GM21528 (cell line): ENCODE results near the gene CCM2.
"Not testable (repeated sequence)": the region's sequence is repeated elsewhere in the genome, so short reads cannot be mapped to it uniquely, and the experiment has no call there.

Source experiments
- ATAC-seq: cut with Tn5 transposase; IDR thresholded peaks from one replicate; pipeline ENCODE4 v1.9.1; 2021; ENCODE audit warnings: mild to moderate bottlenecking, moderate library complexity; ENCODE audit not compliant: unreplicated experiment, low FRiP score

Gene CCM2

DNA sequence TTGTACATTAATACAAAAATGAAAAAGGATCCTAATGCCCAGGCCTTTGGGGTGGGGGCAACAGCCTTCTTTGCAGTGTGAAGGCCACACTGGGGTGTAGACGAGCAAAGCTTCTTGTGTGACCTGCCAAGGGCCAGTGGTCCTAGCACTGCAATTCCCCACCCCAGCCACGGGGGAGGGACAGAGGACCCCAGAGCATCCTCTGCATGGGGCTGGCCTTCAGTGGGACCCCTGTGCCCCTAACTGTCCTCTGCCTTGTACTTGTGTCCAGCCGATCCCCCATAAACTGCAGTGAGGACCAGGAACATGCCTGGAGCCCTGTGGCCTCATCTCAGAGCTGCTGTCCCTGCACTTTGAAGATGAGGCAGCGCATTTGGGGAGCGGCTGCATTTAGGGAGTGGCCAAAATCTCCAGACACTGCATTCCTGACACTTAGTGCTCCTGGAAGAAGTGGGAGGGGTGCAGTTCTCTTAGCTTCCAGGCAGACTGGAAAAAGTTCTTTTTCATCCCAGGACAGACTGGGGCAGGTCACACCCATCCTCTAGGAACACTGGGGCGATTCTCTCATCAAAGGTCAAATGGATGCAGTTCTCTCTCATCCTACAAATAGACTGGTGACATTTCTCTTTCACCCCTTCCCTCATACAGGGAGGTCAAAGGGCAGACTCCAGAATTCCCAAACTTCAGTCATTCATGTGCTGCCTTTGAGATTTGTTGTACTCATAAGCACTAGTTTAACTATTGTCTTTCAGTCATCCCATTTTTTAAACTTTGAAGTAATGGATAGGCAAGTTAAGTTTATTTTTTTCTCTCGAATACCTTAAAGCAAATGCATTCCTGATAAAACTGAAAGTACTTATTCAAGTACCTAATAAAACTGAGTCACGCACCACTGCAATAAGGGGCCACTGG, 20.3 kb upstream of the CCM2 start:
- peak; percentile 15 for ATAC-seq

DNA sequence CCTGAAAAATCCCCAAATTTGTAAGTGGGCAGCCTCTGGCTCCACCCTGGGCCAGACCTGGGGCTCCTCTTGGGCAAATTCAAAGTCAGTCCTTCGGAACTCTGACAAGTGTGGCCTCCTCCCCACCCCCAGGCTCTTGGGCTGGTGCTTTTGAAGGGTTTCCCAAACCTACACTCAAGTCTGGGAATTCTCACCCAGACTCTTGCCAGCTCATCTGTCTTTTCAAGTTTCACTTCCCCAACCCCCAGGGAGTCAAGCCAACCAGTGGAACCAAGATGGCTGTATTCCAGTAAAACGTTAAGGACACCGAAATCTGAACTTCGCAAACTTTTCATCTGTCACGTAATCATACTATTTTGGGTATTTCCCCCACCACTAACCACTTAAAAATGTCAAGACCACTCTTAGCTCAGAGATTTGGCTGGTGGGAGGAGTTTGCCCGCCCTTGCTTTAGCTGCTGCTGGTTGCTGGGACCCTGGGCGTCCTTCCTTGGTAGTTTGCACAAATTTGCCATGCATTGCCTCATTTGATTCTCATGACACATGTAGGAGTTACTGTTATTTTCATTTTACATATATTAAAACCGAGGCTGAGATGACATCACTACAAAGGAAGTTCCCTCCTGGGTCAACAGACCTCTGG, 19.5 kb upstream of the CCM2 start:
- ATAC-seq: peak; percentile 42

DNA sequence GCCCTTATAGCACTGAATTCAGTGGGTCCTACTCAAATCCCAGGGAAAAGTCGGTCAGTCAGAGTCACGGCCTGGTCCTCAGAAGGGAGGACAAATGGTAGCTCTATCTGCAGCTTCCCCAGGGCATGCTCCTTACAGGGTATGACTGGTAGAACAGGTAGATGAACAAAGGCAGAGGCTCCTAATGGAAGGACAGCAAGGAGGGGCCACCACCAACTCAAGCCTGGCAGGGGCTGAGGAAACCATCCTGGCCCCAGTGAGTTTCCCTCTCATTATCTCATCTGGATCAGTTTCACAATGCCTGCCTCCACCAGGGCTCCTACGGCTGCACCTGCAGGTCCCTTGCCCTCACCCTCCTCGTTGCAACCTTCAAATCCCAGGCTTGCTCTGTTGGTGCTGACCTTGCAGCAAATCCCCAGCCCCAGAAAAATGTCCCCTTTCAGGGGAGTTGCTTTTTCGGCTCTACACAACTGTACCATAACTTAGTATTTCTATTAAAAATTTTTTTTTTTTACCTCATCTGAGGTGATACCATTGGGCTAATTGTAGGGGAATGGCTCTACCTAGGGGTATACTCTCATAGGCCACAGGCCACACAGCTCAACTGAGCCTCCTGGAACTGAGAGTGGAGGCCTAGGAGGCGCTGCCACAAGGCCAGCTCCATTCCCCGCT, 18.8 kb upstream of the CCM2 start:
- ATAC-seq: peak; percentile 1

DNA sequence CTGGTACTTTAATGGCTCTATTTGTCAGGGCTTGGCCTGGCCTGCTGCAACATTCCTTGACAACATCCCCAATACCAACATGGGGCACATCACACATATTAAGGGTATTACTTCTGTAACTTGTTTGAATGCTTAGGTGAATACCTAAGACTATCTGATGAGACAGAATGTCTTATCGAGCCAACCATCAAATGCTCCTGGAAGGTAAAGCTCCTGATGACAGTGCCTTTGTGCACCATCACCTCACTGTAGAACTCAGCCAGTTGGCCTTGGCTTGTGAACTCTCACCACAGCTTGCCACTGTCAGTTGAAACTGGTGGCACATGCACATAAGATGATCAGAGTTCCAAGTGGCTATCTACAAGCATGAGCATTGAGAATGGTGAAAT, 17.5 kb upstream of the CCM2 start:
- no peak for ATAC-seq

DNA sequence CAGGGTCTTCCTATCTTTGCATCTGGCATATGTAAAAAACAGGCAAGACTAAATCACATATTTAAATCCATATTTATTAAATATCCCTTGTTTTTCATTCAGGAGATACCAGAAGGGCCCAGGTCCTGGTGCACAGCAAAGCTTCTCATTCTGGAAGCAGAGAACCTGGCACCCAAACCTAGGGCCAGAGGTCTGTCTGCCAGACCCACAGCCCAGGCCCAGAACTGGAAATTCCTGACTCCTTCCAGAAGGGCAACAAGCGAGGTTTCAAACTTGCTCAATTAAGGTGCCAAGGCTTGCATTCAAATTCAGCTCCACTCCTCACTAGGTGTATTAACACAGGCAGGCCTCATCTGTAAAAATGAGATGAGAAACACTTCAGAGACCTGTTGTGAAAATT, 17.0 kb upstream of the CCM2 start:
- ATAC-seq: no peak

DNA sequence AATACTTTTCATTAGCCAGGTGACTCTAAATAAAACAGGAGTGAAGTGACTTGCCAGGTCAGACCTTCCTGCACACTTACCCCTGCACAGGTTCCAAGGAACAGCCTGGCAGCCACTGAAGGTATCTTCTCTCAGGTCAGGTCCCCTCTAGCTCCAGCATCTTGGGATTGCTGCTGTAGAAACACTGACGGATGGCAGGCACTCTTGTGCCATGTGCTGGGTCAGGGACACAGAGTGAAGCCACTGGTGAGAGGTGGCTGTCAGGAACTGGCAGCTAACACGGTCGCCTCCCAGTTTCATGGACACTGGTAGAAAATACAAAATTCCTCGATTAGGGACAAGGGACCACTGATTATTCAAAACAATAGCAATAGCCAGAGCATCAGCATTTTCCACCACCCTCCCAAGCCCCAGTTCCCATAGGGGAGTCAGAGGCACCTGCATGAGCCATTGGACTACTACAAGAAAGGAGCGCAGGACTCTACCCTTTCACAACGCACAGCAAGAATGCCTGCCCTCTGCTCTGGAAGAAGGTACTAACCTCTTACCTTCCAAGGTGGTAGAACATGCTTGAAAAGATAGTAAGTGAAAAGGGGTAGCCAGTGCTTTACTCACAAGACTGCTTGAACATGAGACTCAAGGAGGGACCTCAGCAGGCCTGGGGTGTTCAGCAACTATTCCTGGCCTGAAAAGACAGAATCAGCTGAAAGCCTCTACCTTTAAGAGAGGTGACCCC, 16.1 kb upstream of the CCM2 start:
- no peak for ATAC-seq

DNA sequence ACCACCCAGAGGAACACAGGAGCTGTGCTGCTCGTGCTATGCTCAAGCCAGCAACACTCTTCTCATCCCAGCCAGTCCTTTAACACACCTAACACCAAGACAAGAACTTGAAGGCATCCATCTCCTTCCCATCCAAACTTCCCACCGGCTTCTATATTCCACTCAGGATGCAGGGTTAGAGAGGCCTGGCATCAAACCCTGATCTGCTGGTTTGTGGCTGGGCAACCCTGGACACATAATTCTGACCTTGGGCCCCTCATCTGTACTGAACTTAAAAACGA, 15.6 kb upstream of the CCM2 start:
- ATAC-seq: no peak

DNA sequence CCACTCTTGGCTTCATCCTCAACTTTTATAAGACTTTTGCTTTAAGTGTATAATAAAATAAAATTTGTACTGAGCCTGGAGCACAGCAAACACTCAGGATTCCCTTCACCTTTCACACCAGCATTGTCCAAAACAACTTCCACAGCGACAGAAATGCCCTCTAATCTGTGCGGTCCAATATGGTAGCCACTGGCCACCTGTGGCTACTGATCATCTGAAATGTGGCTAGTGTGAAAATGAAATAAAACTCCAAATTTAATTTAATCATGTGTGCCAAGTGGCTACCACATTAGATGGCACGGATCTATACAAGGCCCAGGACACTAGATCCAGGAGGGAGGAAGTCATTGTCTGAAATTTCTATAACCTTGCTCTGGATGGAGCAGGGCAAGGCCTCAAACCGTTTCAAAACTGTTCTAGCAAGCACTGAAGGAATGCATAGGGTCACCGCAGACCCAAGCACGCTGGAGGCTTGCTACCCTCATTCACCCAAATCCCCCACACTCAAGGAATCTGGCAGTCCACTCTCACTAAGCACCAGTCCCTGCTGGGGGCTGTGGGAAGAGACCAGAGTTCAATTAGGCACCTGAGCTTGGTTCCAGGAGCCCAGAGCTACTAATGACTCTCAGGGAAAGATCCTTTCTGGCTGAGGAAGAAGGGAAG, 14.8 kb upstream of the CCM2 start:
- ATAC-seq: no peak

DNA sequence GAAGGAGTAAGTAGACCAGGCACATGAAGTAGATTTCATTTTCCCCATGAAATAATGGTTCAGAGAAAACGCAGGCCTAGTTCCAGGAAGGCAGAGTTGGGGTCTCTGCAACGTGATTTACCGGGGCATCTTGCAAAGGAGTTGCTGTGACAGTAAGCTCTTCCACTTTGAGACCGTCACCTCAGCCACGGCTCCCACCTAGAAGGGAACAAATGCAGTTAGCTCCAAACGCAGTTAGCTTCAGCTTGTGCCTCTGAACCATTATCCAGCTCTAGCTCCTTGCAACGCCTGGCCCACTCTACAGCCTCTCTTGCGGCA, 14.1 kb upstream of the CCM2 start:
- ATAC-seq: no peak

DNA sequence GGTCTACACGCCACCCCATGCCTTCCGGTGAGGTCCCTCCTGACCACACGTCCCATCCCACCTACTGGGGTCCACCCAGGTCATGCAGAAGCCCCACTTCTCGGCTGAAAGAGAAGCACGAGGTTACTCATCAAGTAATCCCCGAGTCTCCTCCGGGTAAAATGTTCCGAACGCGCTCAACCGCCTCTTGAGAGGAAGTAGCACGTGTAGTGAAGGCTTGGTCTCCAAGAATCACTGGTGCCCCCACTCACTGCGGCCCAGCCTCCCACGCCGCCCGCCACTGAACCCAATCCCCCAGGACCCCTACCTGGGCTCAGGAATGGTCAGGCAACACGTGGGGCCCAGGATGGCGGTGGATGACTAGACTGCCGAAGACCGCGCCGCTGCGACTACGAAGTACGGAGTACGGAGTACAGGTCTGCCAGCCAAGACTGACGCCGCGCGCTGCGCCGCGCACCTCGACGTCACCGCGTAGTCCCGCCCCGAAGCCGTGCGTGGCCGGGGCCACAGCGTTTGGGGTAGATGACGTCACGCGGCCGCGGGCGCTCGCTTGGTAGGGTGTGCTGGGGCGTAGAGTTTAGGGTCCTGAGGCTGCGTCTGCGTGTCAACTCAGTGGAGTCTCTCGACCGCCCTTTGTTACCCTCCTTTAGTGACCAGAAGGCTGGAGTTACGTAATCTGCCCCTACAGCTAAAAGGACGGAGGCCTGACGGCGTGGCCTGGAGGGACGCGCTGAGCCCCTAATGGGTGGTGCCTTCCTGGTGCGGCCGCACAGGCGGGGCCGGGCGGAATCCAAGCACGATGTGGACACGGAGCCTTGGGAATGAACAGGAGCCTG, 13.6 kb upstream of the CCM2 start:
- ATAC-seq: peak; percentile 92

DNA sequence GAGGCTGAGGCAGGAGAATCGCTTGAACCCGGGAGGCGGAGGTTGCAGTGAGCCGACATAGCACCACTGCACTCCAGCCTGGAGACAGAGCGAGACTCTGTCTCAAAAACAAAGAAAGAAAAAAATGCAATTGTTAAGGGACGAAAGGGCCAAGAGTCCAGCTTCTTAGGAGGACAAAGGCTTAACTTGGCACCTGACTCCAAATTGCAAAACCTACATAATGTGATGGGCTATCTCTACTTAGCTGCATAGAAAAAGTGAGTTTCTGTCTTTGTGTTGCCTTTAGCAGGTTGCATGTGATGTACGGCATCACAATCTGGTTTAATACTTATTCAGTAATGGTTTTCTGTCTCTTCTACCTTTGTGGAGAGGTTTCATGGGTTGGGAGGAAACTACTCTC, 12.5 kb upstream of the CCM2 start:
- ATAC-seq: no peak

DNA sequence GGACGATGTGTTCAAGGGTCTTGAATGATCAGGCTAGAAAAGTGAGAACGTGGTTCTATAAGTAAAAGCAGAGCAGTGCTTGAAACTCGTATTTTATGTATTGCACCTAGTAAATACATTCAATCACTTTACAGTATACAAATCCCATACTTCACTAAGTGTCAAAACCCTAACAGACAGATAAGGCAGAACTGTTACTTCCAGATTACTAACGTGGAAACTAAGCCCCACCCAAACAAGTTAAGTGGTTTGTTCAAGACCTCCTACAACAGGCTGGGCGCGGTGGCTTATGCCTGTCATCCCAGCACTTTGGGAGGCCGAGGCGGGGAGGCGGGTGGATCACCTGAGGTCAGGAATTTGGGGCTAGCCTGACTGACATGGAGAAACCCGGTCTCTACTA, 12.0 kb upstream of the CCM2 start:
- ATAC-seq: no peak

DNA sequence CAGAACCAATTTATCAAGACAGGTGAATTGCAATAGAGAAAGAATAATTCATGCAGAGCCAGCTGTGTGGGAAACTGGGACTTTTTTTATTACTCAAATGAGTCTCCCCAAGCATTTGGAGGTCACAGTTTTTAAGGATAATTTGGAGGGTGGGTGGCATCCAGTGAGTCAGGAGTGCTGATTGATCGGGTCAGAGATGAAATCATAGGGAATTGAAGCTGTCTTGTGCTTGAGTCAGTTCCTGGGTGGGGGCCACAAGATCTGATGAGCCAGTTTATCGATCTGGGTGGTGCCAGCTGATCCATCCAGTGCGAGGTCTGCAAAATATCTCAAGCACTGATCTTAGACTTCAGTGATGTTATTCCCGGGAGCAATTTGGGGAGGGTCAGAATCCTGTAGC, 11.3 kb upstream of the CCM2 start:
- no peak for ATAC-seq

DNA sequence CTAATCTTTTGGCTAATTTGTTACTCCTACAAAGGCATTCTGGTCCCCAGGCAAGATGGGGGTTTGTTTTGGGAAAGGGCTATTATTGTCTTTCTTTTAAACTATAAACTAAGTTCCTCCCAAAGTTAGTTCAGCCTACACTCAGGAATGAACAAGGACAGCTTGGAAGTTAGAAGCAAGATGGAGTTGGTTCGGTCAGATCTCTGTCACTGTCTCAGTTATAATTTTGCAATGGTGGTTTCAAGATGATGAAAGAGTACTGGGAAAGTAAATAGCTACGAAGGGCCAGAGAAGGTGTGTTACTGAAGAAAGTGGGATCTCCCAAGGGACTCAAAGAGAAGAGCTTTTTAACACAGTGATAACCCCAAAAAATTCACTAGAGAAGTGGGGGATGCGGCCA, 10.9 kb upstream of the CCM2 start:
- no peak for ATAC-seq

DNA sequence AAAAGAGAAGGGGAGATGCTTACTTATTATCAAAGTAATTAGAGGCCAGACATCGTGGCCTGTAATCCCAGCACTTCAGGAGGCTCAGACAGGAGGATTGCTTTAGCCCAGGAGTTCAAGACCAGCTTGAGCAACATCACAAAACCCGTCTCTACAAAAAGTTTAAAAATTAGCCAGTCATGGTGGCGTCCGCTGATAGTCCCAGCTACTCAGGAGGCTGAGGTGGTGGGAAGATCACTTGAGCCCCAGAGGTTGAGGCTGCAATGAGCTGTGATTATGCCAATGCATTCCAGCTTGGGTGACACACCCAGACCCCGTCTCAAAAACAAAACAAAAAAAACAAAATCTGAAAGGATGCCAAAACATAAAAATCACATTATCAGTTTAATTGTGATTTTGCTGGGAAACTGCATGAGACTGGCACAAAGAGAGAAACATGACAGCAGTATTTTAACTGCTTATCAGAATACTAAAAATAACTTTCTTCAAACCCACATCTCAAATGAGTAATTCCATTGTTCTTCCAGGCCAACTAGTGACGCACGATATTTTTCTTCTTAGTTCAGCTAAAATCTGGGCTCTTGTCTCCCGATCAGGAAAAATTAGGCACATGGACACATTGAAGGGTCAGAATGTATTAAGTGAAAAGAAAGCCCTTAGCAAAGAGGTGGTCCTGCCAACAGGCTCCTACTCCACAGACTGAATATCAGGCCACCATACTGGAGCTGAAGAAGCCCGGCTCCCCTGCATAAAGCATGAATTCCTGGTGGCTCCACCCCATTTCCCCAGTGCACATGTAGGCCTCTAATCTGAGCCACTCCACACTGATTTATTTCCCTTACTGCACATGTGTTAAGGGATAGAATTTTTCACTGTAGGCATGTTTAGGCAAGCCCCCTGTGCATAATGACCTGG, 9.6 kb upstream of the CCM2 start:
- ATAC-seq: no peak

DNA sequence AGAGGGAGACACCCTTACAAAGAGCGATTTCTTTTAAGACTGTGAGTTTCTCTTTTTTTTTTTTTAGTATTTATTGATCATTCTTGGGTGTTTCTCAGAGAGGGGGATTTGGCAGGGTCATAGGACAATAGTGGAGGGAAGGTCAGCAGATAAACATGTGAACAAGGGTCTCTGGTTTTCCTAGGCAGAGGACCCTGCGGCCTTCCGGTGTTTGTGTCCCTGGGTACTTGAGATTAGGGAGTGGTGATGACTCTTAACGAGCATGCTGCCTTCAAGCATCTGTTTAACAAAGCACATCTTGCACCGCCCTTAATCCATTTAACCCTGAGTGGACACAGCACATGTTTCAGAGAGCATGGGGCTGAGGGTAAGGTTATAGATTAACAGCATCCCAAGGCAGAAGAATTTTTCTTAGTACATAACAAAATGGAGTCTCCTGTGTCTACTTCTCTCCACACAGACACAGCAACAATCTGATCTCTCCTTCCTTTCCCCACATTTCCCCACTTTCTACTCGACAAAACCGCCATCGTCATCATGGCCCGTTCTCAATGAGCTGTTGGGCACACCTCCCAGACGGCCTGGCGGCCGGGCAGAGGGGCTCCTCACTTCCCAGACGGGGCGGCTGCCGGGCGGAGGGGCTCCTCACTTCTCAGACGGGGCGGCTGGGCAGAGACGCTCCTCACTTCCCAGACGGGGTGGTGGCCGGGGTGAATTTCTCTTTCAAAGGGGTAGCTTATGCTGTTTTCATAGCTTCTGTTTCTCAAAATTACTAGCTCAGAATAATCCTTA, 7.8 kb upstream of the CCM2 start:
- ATAC-seq: not testable (repeated sequence)

DNA sequence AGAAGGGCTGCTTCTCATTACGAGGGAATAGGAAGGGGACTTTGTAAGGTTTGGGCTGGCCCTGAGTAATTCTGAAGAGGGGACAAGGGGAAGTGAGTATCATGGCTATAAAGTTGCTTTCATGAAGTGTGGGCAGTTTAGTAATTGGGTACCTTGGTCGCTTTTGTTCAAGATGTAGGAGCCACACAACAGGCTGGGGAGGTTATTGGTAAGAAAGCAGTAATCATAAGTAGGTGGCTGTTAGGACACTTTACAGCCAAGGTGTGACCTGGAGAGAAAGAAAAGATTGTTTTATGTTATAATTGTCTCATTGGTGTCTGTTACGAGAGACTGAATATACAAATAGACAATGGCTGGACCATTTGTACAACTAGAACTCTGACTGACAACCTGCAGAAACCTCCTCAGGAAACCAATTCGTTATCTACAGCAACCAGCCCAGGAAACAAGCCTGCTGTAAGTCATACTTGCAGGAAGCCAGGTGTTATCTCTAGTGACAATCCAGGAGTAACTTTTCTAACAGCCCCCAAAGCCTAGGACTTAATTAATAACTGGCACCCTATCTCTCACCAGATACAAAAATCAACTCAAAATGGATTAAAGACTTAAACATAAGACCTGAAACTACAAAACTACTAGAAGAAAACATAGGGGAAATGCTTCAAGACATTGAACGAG, 5.0 kb upstream of the CCM2 start:
- no peak for ATAC-seq
